ENCODE data around the gene DLG5.

DNA sequence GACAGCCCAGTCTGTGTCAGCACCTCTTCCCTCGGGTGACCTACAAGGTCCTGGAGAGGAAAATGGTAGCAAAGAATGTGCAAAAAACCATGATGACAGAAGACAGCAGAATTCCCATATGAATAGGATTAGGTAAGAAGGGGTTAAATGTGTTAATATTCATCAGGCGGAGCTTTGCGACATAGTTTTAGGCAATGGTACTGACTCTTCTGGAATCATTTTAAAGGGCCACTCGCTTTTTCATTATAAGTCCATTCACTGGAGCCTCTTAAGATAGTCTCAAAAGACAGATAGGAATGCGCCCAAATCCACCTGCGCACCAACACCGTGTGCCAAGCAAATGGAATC is 38.2 kb downstream of the DLG5 start:
- TF ChIP-seq, protein P1, sequence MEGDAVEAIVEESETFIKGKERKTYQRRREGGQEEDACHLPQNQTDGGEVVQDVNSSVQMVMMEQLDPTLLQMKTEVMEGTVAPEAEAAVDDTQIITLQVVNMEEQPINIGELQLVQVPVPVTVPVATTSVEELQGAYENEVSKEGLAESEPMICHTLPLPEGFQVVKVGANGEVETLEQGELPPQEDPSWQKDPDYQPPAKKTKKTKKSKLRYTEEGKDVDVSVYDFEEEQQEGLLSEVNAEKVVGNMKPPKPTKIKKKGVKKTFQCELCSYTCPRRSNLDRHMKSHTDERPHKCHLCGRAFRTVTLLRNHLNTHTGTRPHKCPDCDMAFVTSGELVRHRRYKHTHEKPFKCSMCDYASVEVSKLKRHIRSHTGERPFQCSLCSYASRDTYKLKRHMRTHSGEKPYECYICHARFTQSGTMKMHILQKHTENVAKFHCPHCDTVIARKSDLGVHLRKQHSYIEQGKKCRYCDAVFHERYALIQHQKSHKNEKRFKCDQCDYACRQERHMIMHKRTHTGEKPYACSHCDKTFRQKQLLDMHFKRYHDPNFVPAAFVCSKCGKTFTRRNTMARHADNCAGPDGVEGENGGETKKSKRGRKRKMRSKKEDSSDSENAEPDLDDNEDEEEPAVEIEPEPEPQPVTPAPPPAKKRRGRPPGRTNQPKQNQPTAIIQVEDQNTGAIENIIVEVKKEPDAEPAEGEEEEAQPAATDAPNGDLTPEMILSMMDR (IDR thresholded peaks at IDR 0.05), result no peak
- TF ChIP-seq EZH2 (IDR thresholded peaks at IDR 0.05; ENCODE audit: borderline replicate concordance, insufficient read depth, low read depth, low read length, poor library complexity, severe bottlenecking), result no peak
